GM19239 (cell line): ENCODE data around the gene ATAD5.

Source experiments
- DNase-seq: peaks from one replicate; pipeline ENCODE4 v3.0.0; 2011; ENCODE audit warnings: low spot score; ENCODE audit not compliant: insufficient read length
- FAIRE-seq: peaks from 2 replicates; lab custom pipeline; 2011; peaks lifted over from hg19 to GRCh38; lab: Jason Lieb, UNC

The ATAD5 gene

GRCh38 chr17:30933966-30934365, 102.2 kb downstream of the ATAD5 start:
- FAIRE-seq, result no peak
- DNase-seq, result no peak

- DNase-seq (peak; percentile 75), FAIRE-seq (peak; percentile 93)
Observed at GRCh38 chr17:30939051-30939689, 107.4 kb downstream of the ATAD5 start.

- FAIRE-seq (no peak), DNase-seq (no peak)
Observed at GRCh38 chr17:30942308-30943079, 110.7 kb downstream of the ATAD5 start.
